Stimulated activated CD8-positive, alpha-beta memory T cell treated with anti-CD3 and anti-CD28 coated beads, Interleukin-15, amount 100 ng/mL, for 24 hours (primary cell): ENCODE results near the gene CORO1C.
"Not testable (repeated sequence)": the region's sequence is repeated elsewhere in the genome, so short reads cannot be mapped to it uniquely, and the experiment has no call there.

Experiments
- DNase-seq: peaks from one replicate; pipeline ENCODE4 v3.0.0-alpha.2; 2020; ENCODE audit warnings: low read depth

Gene CORO1C

GRCh38 chr12:108753976-108754375 is 22.7 kb upstream of the CORO1C start:
- no peak for DNase-seq

- no peak for DNase-seq
Observed at GRCh38 chr12:108752387-108752786, 21.1 kb upstream of the CORO1C start.

GRCh38 chr12:108751821-108752220 is 20.5 kb upstream of the CORO1C start:
- DNase-seq: no peak

GRCh38 chr12:108751003-108751402 is 19.7 kb upstream of the CORO1C start:
- not testable (repeated sequence) for DNase-seq

GRCh38 chr12:108750526-108750925 is 19.2 kb upstream of the CORO1C start:
- DNase-seq: no peak

GRCh38 chr12:108747563-108747962 is 16.2 kb upstream of the CORO1C start:
- DNase-seq: no peak

GRCh38 chr12:108745641-108746040 is 14.3 kb upstream of the CORO1C start:
- DNase-seq: no peak

GRCh38 chr12:108744021-108744897 is 12.9 kb upstream of the CORO1C start:
- no peak for DNase-seq

- DNase-seq: no peak
Observed at GRCh38 chr12:108738170-108738569, 6.9 kb upstream of the CORO1C start.

GRCh38 chr12:108735855-108736254 is 4.5 kb upstream of the CORO1C start:
- DNase-seq: no peak

- DNase-seq: no peak
Observed at GRCh38 chr12:108734200-108734906, 3.0 kb upstream of the CORO1C start.

GRCh38 chr12:108733230-108733531 is 1.9 kb upstream of the CORO1C start:
- not testable (repeated sequence) for DNase-seq

- no peak for DNase-seq
Observed at GRCh38 chr12:108732489-108733229, 1.3 kb upstream of the CORO1C start.

GRCh38 chr12:108731866-108732461 is 646 bp upstream of the CORO1C start:
- DNase-seq: peak; percentile 92

- DNase-seq: no peak
Observed at GRCh38 chr12:108730365-108731104, 783 bp downstream of the CORO1C start.

- no peak for DNase-seq
Observed at GRCh38 chr12:108729612-108730364, 1.5 kb downstream of the CORO1C start.

GRCh38 chr12:108728820-108729611 is 2.3 kb downstream of the CORO1C start:
- no peak for DNase-seq

GRCh38 chr12:108727868-108728735 is 3.2 kb downstream of the CORO1C start:
- no peak for DNase-seq

- DNase-seq: no peak
Observed at GRCh38 chr12:108727161-108727560, 4.2 kb downstream of the CORO1C start.
